Measurements from ENCODE around the gene AGPAT3.
A peak's percentile ranks its signal among the peaks of the same experiment; 100 is the strongest.

Gene AGPAT3

DNA sequence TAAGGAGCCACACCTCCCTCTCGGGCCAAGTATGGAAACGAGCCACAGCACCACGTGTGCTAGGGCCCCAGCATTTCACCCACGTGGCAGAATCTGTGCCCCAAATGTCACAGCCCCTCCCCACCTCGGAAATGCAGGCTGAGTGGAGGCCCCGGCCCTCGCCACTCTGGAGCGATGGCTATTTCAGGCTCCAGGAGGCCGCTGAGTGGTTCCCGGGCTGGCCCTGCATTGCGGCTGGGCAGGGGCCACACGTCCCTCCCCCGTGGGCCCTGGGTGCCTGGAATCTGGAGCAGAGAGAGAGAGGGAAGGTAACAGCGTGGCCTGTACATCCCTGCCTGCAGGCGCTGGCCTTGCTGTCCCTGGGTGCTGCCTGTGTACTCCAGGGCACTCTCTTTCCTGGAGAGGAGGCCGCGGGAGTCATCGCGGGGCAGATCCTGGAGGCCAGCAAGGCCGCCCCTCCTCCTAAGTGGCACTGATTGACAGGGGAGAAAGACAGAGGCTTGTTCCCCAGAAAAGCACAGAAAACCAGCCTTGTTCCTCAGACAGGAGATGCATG lies 79.1 kb downstream of the AGPAT3 start:
- Histone ChIP-seq H3K9ac (peak overlapping the region; percentile 21), H2AFZ (no peak overlapping the region), H3K27ac (peak overlapping the region; percentile 86), H3K79me2 (peaks cover 42% of the 10 kb centered on the region), H3K27me3 (ENCODE audit: control insufficient read depth, insufficient read depth, low read length) (no peaks in the 10 kb centered on the region), H3K36me3 (ENCODE audit: control insufficient read depth, insufficient read depth, low read length) (no peaks in the 10 kb centered on the region), H3K4me1 (peaks cover 25% of the 10 kb centered on the region), H3K4me2 (ENCODE audit: low read length) (peak overlapping the region; percentile 70), H3K9me3 (ENCODE audit: control insufficient read depth, low read length) (no peaks in the 10 kb centered on the region), H3K4me3 (ENCODE audit: low read depth, low read length) (peak overlapping the region; percentile 30)
- TF ChIP-seq, protein P1, sequence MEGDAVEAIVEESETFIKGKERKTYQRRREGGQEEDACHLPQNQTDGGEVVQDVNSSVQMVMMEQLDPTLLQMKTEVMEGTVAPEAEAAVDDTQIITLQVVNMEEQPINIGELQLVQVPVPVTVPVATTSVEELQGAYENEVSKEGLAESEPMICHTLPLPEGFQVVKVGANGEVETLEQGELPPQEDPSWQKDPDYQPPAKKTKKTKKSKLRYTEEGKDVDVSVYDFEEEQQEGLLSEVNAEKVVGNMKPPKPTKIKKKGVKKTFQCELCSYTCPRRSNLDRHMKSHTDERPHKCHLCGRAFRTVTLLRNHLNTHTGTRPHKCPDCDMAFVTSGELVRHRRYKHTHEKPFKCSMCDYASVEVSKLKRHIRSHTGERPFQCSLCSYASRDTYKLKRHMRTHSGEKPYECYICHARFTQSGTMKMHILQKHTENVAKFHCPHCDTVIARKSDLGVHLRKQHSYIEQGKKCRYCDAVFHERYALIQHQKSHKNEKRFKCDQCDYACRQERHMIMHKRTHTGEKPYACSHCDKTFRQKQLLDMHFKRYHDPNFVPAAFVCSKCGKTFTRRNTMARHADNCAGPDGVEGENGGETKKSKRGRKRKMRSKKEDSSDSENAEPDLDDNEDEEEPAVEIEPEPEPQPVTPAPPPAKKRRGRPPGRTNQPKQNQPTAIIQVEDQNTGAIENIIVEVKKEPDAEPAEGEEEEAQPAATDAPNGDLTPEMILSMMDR (IDR thresholded peaks at IDR 0.05), result no peak

DNA sequence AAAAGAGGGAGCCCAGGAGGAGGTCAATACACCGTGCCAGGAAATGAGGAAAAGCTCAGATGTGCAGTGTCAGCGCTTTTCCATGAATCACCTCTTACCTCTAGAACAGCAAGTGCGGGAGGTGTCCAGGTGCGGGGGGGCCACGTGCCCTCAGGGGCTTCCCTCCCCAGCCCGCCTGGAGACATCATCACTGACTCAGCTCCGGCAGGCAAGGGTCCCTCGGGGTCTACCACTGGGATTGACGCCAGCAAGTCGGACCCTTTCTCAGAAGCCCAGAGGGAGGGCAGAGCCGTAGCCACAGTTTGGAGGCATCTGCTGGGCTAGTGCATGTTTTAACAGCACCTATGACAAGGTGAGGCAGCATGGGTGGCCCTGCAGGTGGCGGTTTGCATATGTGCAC lies 79.7 kb downstream of the AGPAT3 start:
- H3K4me2 ChIP-seq (ENCODE audit: low read length), result peak overlapping the region; percentile 70
- TF ChIP-seq, protein P1 (IDR thresholded peaks at IDR 0.05), result no peak
- H3K4me1 ChIP-seq, result peaks cover 25% of the 10 kb centered on the region
- H3K79me2 ChIP-seq, result peaks cover 42% of the 10 kb centered on the region
- no peaks in the 10 kb centered on the region for H3K27me3 ChIP-seq (ENCODE audit: control insufficient read depth, insufficient read depth, low read length)
- peak overlapping the region; percentile 30 for H3K4me3 ChIP-seq (ENCODE audit: low read depth, low read length)
- peak overlapping the region; percentile 86 for H3K27ac ChIP-seq
- no peaks in the 10 kb centered on the region for H3K9me3 ChIP-seq (ENCODE audit: control insufficient read depth, low read length)
- H3K9ac ChIP-seq, result no peak overlapping the region
- H2AFZ ChIP-seq, result no peak overlapping the region
- H3K36me3 ChIP-seq (ENCODE audit: control insufficient read depth, insufficient read depth, low read length), result no peaks in the 10 kb centered on the region

DNA sequence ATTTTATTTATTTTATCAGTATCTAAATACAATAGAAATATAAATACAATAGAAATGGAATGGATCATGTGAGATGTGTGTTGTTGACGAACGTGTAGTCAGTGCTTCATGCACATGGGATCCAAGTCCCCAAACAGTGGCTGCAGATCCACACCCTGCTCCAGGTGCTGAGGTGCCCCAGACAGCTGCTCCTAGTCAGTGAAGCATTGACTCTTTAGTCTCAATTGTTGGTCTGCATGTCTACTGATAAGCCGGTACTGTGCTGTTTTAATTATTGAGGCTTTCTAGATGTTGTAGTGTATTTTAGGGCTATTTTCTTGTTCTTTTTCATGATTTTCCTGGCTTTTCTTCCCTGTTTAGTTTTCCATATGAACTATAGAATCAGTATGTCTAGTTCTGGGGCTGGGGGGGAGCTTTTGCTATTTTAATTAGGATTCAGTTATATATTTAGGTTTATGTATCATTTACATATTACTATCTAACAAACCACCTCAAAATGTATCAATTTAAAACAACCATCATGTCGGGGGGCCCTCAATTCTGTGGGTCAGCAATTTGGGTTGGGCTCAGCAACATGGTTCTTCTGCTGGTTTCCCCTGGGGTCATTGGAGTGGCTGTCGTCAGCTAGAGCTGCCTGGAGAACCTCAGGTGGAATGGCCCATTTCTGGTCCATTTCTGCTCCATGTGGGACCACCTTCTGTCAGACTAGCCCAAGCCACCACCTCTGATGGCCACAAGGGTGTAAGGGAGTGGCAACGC lies 83.9 kb downstream of the AGPAT3 start:
- no peak overlapping the region for H3K4me3 ChIP-seq (ENCODE audit: low read depth, low read length)
- TF ChIP-seq, protein P1 (IDR thresholded peaks at IDR 0.05), result no peak
- no peak overlapping the region for H3K4me2 ChIP-seq (ENCODE audit: low read length)
- H3K9ac ChIP-seq, result no peak overlapping the region
- H3K27me3 ChIP-seq (ENCODE audit: control insufficient read depth, insufficient read depth, low read length), result no peaks in the 10 kb centered on the region
- no peak overlapping the region for H2AFZ ChIP-seq
- H3K36me3 ChIP-seq (ENCODE audit: control insufficient read depth, insufficient read depth, low read length), result no peaks in the 10 kb centered on the region
- H3K79me2 ChIP-seq, result peaks cover 20% of the 10 kb centered on the region
- no peaks in the 10 kb centered on the region for H3K9me3 ChIP-seq (ENCODE audit: control insufficient read depth, low read length)
- H3K27ac ChIP-seq, result no peak overlapping the region
- peaks cover 28% of the 10 kb centered on the region for H3K4me1 ChIP-seq

DNA sequence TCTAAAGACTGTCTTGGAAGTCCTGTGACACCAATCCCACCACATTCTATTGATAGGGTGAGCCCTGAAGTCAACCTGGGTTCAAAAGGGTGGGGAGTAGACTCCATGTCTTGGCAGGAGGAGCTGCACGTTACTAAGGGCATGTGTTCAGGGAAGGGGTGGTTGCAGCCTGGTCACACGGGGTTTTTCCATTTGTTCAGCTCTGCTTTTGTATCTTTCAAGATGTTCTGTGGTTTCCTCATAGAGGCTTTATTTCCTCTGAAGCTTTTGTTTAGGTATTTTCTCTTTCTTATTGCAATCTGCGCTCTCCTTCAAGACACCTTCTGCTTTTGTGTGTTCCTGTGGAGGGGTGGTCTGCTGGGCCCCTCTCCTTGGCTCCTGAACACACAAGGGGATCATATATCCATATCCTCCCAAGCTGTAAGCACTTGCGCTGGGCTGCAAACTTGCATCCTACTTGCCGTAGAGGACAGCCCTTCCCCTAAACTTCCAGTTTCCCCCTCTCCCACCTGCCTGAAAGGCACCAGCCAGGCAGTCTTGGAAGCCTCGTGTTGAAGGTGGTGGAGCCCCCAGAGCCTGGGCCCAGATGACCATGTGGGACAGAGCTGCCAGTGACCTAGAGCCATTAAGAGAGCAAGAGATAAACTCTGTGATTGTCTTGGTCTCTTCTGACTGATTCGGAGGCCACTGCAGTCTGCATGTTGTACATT lies 84.6 kb downstream of the AGPAT3 start:
- H3K27me3 ChIP-seq (ENCODE audit: control insufficient read depth, insufficient read depth, low read length), result no peaks in the 10 kb centered on the region
- H3K27ac ChIP-seq, result no peak overlapping the region
- no peaks in the 10 kb centered on the region for H3K9me3 ChIP-seq (ENCODE audit: control insufficient read depth, low read length)
- peaks cover 20% of the 10 kb centered on the region for H3K79me2 ChIP-seq
- H3K9ac ChIP-seq, result no peak overlapping the region
- H3K4me2 ChIP-seq (ENCODE audit: low read length), result no peak overlapping the region
- H3K4me3 ChIP-seq (ENCODE audit: low read depth, low read length), result no peak overlapping the region
- H3K4me1 ChIP-seq, result peaks cover 22% of the 10 kb centered on the region
- H3K36me3 ChIP-seq (ENCODE audit: control insufficient read depth, insufficient read depth, low read length), result no peaks in the 10 kb centered on the region
- no peak overlapping the region for H2AFZ ChIP-seq
- TF ChIP-seq, protein P1 (IDR thresholded peaks at IDR 0.05), result no peak

Measured in parathyroid adenoma (tissue), 2 donors.